Mesendoderm (in vitro differentiated cells): Measurements from ENCODE around the gene NPPC.
"Not testable (repeated sequence)": the region's sequence is repeated elsewhere in the genome, so short reads cannot be mapped to it uniquely, and the experiment has no call there.

ENCODE experiments used
- DNase-seq: peaks from one replicate; pipeline ENCODE4 v3.0.0; 2013
- H2AK5ac ChIP-seq: 2 replicates; pipeline ENCODE4 v1.6.1; 2013; ENCODE audit warnings: low read length, inconsistent platforms
- H2BK120ac ChIP-seq: 2 replicates; pipeline ENCODE4 v1.6.1; 2013; ENCODE audit warnings: low read depth, mild to moderate bottlenecking, low read length, moderate library complexity, mixed read lengths
- H2BK15ac ChIP-seq: replicated peaks from 2 replicates; pipeline ENCODE4 v1.6.1; 2013; ENCODE audit warnings: low read depth, mild to moderate bottlenecking, moderate library complexity
- H2BK5ac ChIP-seq: 2 replicates; pipeline ENCODE4 v1.6.1; 2013; ENCODE audit warnings: low read length, inconsistent platforms
- H3K18ac ChIP-seq: 2 replicates; pipeline ENCODE4 v1.6.1; 2013; ENCODE audit warnings: mild to moderate bottlenecking, low read length, mixed read lengths
- H3K23ac ChIP-seq: one replicate; pipeline ENCODE4 v1.6.1; 2013; ENCODE audit warnings: low read length
- H3K27ac ChIP-seq: 2 replicates; pipeline ENCODE4 v1.5.1; 2013; ENCODE audit warnings: low read depth, mild to moderate bottlenecking, inconsistent platforms, low read length, moderate library complexity
- H3K27me3 ChIP-seq: 2 replicates; pipeline ENCODE4 v1.6.1; 2013; ENCODE audit warnings: low read length, control low read depth, mild to moderate bottlenecking, inconsistent platforms; ENCODE audit not compliant: insufficient read depth, poor library complexity
- H3K36me3 ChIP-seq: 2 replicates; pipeline ENCODE4 v1.6.1; 2013; ENCODE audit warnings: low read length, inconsistent platforms; ENCODE audit not compliant: control insufficient read depth, insufficient read depth
- H3K4ac ChIP-seq: one replicate; pipeline ENCODE4 v1.6.1; 2013; ENCODE audit warnings: low read depth, mild to moderate bottlenecking, low read length, moderate library complexity
- H3K4me1 ChIP-seq: 2 replicates; pipeline ENCODE4 v1.6.1; 2013; ENCODE audit warnings: low read depth, low read length, inconsistent platforms; ENCODE audit not compliant: control insufficient read depth
- H3K4me2 ChIP-seq: 2 replicates; pipeline ENCODE4 v1.6.1; 2013; ENCODE audit warnings: low read length
- H3K4me3 ChIP-seq: 2 replicates; pipeline ENCODE4 v1.5.1; 2013; ENCODE audit warnings: mild to moderate bottlenecking, low read length
- H3K56ac ChIP-seq: one replicate; pipeline ENCODE4 v1.6.1; 2013; ENCODE audit warnings: low read length
- H3K79me1 ChIP-seq: 2 replicates; pipeline ENCODE4 v1.6.1; 2013; ENCODE audit warnings: low read length, inconsistent platforms
- H3K79me2 ChIP-seq: 2 replicates; pipeline ENCODE4 v1.6.1; 2013; ENCODE audit warnings: mild to moderate bottlenecking, low read length; ENCODE audit not compliant: control insufficient read depth, insufficient read depth
- H3K9ac ChIP-seq: 2 replicates; pipeline ENCODE4 v1.6.1; 2013; ENCODE audit warnings: low read length, inconsistent platforms
- H4K5ac ChIP-seq: one replicate; pipeline ENCODE4 v1.6.1; 2013; ENCODE audit warnings: low read length
- H4K8ac ChIP-seq: one replicate; pipeline ENCODE4 v1.6.1; 2013; ENCODE audit warnings: low read depth, mild to moderate bottlenecking, control low read depth, low read length, moderate library complexity
- WGBS: extraction: QIAGEN DNeasy Blood & Tissue Kit; methylation state at CpG from one replicate; pipeline ENCODE4 v1.1.7; 2013; ENCODE audit warnings: low lambda C conversion rate, missing lambda C conversion rate; ENCODE audit not compliant: insufficient coverage; ENCODE audit errors: extremely low coverage; 5-methylcytosine and 5-hydroxymethylcytosine counted together

Gene NPPC

GRCh38 chr2:231884438-231885140, 41.6 kb downstream of the NPPC start:
- H4K8ac ChIP-seq, result no peak overlapping the region
- no peaks in the 10 kb centered on the region for H3K4me1 ChIP-seq

GRCh38 chr2:231883468-231883881, 42.7 kb downstream of the NPPC start:
- Histone ChIP-seq H3K27me3 (no peaks in the 10 kb centered on the region), H4K8ac (no peak overlapping the region), H3K9ac (no peak overlapping the region), H4K5ac (no peak overlapping the region), H3K36me3 (no peaks in the 10 kb centered on the region), H3K4me2 (no peak overlapping the region), H3K4me1 (no peaks in the 10 kb centered on the region), H3K18ac (no peak overlapping the region), H3K27ac (no peak overlapping the region), H2BK5ac (no peak overlapping the region), H2AK5ac (no peak overlapping the region), H2BK120ac (no peak overlapping the region), H3K4me3 (no peak overlapping the region), H3K23ac (no peak overlapping the region), H3K56ac (no peak overlapping the region), H2BK15ac (no peak overlapping the region), H3K79me1 (no peaks in the 10 kb centered on the region), H3K79me2 (no peaks in the 10 kb centered on the region), H3K4ac (no peak overlapping the region)
- no CpG with 5 or more reads among the region's 5 CpGs for WGBS
- no peak for DNase-seq

More at GRCh38 chr2:231884438-231885140, 41.6 kb downstream of the NPPC start:
- Histone ChIP-seq H3K18ac (no peak overlapping the region), H2BK5ac (no peak overlapping the region), H3K23ac (no peak overlapping the region), H3K27ac (no peak overlapping the region), H3K4me3 (no peak overlapping the region), H2AK5ac (no peak overlapping the region), H2BK15ac (no peak overlapping the region), H3K4ac (no peak overlapping the region), H3K79me1 (no peaks in the 10 kb centered on the region), H2BK120ac (no peak overlapping the region), H3K4me2 (no peak overlapping the region), H3K36me3 (no peaks in the 10 kb centered on the region), H3K79me2 (no peaks in the 10 kb centered on the region), H4K5ac (no peak overlapping the region), H3K56ac (no peak overlapping the region), H3K27me3 (no peaks in the 10 kb centered on the region), H3K9ac (no peak overlapping the region)
- WGBS, result no CpG with 5 or more reads among the region's 8 CpGs
- no peak for DNase-seq

- Histone ChIP-seq H2BK5ac (no peak overlapping the region), H3K27me3 (no peaks in the 10 kb centered on the region), H3K4me1 (no peaks in the 10 kb centered on the region), H3K23ac (no peak overlapping the region), H2BK15ac (no peak overlapping the region), H3K36me3 (no peaks in the 10 kb centered on the region), H3K9ac (no peak overlapping the region), H3K27ac (no peak overlapping the region), H2AK5ac (no peak overlapping the region), H3K4ac (no peak overlapping the region), H3K56ac (no peak overlapping the region), H4K8ac (no peak overlapping the region), H3K4me3 (no peak overlapping the region), H2BK120ac (no peak overlapping the region), H3K79me1 (no peaks in the 10 kb centered on the region), H3K4me2 (no peak overlapping the region), H4K5ac (no peak overlapping the region), H3K18ac (no peak overlapping the region), H3K79me2 (no peaks in the 10 kb centered on the region)
- WGBS, result no CpG with 5 or more reads among the region's 7 CpGs
- DNase-seq, result no peak
These were observed 43.5 kb downstream of the NPPC start for GRCh38 chr2:231882646-231883045.

- not testable (repeated sequence) for H3K4me2 ChIP-seq, H4K8ac ChIP-seq, H3K23ac ChIP-seq, H2BK15ac ChIP-seq, H3K18ac ChIP-seq, H3K79me2 ChIP-seq, H3K4ac ChIP-seq, H3K36me3 ChIP-seq, H3K27me3 ChIP-seq, H4K5ac ChIP-seq, H2BK120ac ChIP-seq, H2BK5ac ChIP-seq, H2AK5ac ChIP-seq, H3K4me3 ChIP-seq, H3K4me1 ChIP-seq, H3K79me1 ChIP-seq, H3K9ac ChIP-seq, H3K27ac ChIP-seq, H3K56ac ChIP-seq, DNase-seq
- WGBS, result no CpG with 5 or more reads among the region's 4 CpGs
These were observed 45.8 kb downstream of the NPPC start for GRCh38 chr2:231880371-231880770.

GRCh38 chr2:231879216-231879615, 47.0 kb downstream of the NPPC start:
- Histone ChIP-seq H2BK120ac (no peak overlapping the region), H3K4me2 (no peak overlapping the region), H3K27ac (no peak overlapping the region), H3K79me1 (no peaks in the 10 kb centered on the region), H3K4ac (no peak overlapping the region), H2BK5ac (no peak overlapping the region), H4K8ac (no peak overlapping the region), H3K36me3 (no peaks in the 10 kb centered on the region), H2AK5ac (no peak overlapping the region), H3K4me1 (no peaks in the 10 kb centered on the region), H4K5ac (no peak overlapping the region), H2BK15ac (no peak overlapping the region), H3K79me2 (no peaks in the 10 kb centered on the region), H3K23ac (no peak overlapping the region), H3K27me3 (no peaks in the 10 kb centered on the region), H3K56ac (no peak overlapping the region), H3K4me3 (no peak overlapping the region), H3K18ac (no peak overlapping the region), H3K9ac (no peak overlapping the region)
- WGBS, result no CpG with 5 or more reads among the region's 7 CpGs
- no peak for DNase-seq
